NCI-H82 treated with DMSO at 0.1 percent for 48 hours (cell line): Measurements from ENCODE around the gene PINLYP.
A peak's percentile ranks its signal among the peaks of the same experiment; 100 is the strongest.
"Not testable (repeated sequence)": the region's sequence is repeated elsewhere in the genome, so short reads cannot be mapped to it uniquely, and the experiment has no call there.

Experiments
- DNase-seq: peaks from one replicate; lab custom pipeline; 2025; ENCODE audit not compliant: unreplicated experiment; lab: John Stamatoyannopoulos, UW

PINLYP gene

GRCh38 chr19:43581467-43581866, 5.9 kb downstream of the PINLYP start:
- no peak for DNase-seq

GRCh38 chr19:43582495-43582894, 6.9 kb downstream of the PINLYP start:
- DNase-seq, result no peak

GRCh38 chr19:43584484-43584883, 8.9 kb downstream of the PINLYP start:
- no peak for DNase-seq

GRCh38 chr19:43586346-43586745, 10.7 kb downstream of the PINLYP start:
- DNase-seq, result no peak

GRCh38 chr19:43587029-43587428, 11.4 kb downstream of the PINLYP start:
- DNase-seq, result not testable (repeated sequence)

GRCh38 chr19:43589277-43589676, 13.7 kb downstream of the PINLYP start:
- DNase-seq, result no peak

GRCh38 chr19:43589678-43590077, 14.1 kb downstream of the PINLYP start:
- DNase-seq, result no peak

- DNase-seq, result no peak
These were observed 16.5 kb downstream of the PINLYP start for GRCh38 chr19:43591904-43592772.

GRCh38 chr19:43592800-43593350, 17.3 kb downstream of the PINLYP start:
- DNase-seq, result no peak

- no peak for DNase-seq
These were observed 18.6 kb downstream of the PINLYP start for GRCh38 chr19:43594081-43594697.

GRCh38 chr19:43594710-43595604, 19.4 kb downstream of the PINLYP start:
- DNase-seq, result peak; percentile 21

GRCh38 chr19:43595605-43595998, 20.0 kb downstream of the PINLYP start:
- no peak for DNase-seq

GRCh38 chr19:43595999-43596841, 20.6 kb downstream of the PINLYP start, which contains the start of the genes IRGQ and ZNF576:
Gene IRGQ, minus strand, starts transcription at chr19:43596134. Its CDS starts 796 bp downstream, at chr19:43595338.
Gene ZNF576, plus strand, starts transcription at chr19:43596595. Its CDS starts 514 bp downstream, at chr19:43597109.
- DNase-seq, result peak; percentile 99

- DNase-seq, result no peak
These were observed 21.4 kb downstream of the PINLYP start for GRCh38 chr19:43596842-43597461.

GRCh38 chr19:43597876-43598275, 22.3 kb downstream of the PINLYP start:
- DNase-seq, result no peak

GRCh38 chr19:43598445-43599240, 23.0 kb downstream of the PINLYP start:
- DNase-seq, result no peak

- DNase-seq, result no peak
These were observed 24.2 kb downstream of the PINLYP start for GRCh38 chr19:43599635-43600295.

GRCh38 chr19:43600326-43600725, 24.7 kb downstream of the PINLYP start:
- not testable (repeated sequence) for DNase-seq
